Smooth muscle cell (in vitro differentiated cells): ENCODE data around the gene DNAJB8. TPM values are rescaled to one million over a fixed set of nuclear protein-coding genes. Genes with fewer than 3 reads are reported as not detected.

Source experiments
- DNase-seq: peaks from one replicate; lab custom pipeline; 2025; ENCODE audit not compliant: unreplicated experiment; lab: John Stamatoyannopoulos, UW
- H2AFZ ChIP-seq: fragments of 200-600 bp; sonication (generic); 2 replicates; pipeline ENCODE4 v1.6.0; 2016; ENCODE audit warnings: antibody characterized with exemption, low read depth, mild to moderate bottlenecking
- H3F3A ChIP-seq: fragments of 200-600 bp; sonication (generic); 2 replicates; pipeline ENCODE4 v1.6.0; 2017; ENCODE audit warnings: antibody characterized with exemption, low read depth
- H3K27ac ChIP-seq: fragments of 200-600 bp; sonication (generic); 2 replicates; pipeline ENCODE4 v1.5.1; 2016; ENCODE audit warnings: low read depth, mild to moderate bottlenecking
- H3K27me3 ChIP-seq: fragments of 200-600 bp; sonication (generic); 2 replicates; pipeline ENCODE4 v1.6.1; 2016; ENCODE audit warnings: low read depth, mild to moderate bottlenecking
- H3K36me3 ChIP-seq: fragments of 200-600 bp; sonication (generic); 2 replicates; pipeline ENCODE4 v1.5.1; 2016; ENCODE audit warnings: low read depth
- H3K4me1 ChIP-seq: fragments of 200-600 bp; sonication (generic); 2 replicates; pipeline ENCODE4 v1.5.1; 2016; ENCODE audit warnings: low read depth
- H3K4me2 ChIP-seq: fragments of 200-600 bp; sonication (generic); 2 replicates; pipeline ENCODE4 v1.6.0; 2016; ENCODE audit warnings: mild to moderate bottlenecking
- H3K4me3 ChIP-seq: fragments of 200-600 bp; sonication (generic); 2 replicates; pipeline ENCODE4 v1.5.1; 2016; ENCODE audit warnings: mild to moderate bottlenecking
- H3K79me2 ChIP-seq: fragments of 200-600 bp; sonication (generic); 2 replicates; pipeline ENCODE4 v1.6.0; 2016; ENCODE audit warnings: low read depth, mild to moderate bottlenecking
- H3K9ac ChIP-seq: fragments of 200-600 bp; sonication (generic); 2 replicates; pipeline ENCODE4 v1.6.0; 2016; ENCODE audit warnings: low read depth
- H3K9me3 ChIP-seq: fragments of 200-600 bp; sonication (generic); replicated peaks from 2 replicates; pipeline ENCODE4 v1.5.1; 2016; ENCODE audit warnings: low read depth
- H4K20me1 ChIP-seq: fragments of 200-600 bp; sonication (generic); 2 replicates; pipeline ENCODE4 v1.6.0; 2016; ENCODE audit warnings: low read depth
- WGBS: methylation state at CpG from one replicate; pipeline ENCODE4 v1.1.7; 2016; ENCODE audit warnings: low lambda C conversion rate; 5-methylcytosine and 5-hydroxymethylcytosine counted together
- polyA plus RNA-seq: library from polyadenylated mRNA; unstranded; fragments of >200 nt; fragmentation: Nextera tagmentation; extraction: Ambion mirVana; gene quantifications from 2 replicates; pipeline ENCODE4 v1.2.1, GENCODE V29; 2016
- total RNA-seq: library from RNA; depleted of rRNA; stranded (reverse); fragments of >200 nt; gene quantifications from 2 replicates; pipeline ENCODE4 v1.2.3, GENCODE V29; 2014
- TF ChIP-seq, protein P1 (sequence below): fragments of 200-600 bp; sonication (generic); IDR thresholded peaks from 2 replicates; pipeline ENCODE4 v1.5.1; 2017; ENCODE audit warnings: borderline replicate concordance, mild to moderate bottlenecking, antibody characterized with exemption; ENCODE audit not compliant: insufficient read depth, poor library complexity, severe bottlenecking

The DNAJB8 gene
- total and polyA plus RNA-seq, 2 experiments from 2014 or later, result not detected

DNA sequence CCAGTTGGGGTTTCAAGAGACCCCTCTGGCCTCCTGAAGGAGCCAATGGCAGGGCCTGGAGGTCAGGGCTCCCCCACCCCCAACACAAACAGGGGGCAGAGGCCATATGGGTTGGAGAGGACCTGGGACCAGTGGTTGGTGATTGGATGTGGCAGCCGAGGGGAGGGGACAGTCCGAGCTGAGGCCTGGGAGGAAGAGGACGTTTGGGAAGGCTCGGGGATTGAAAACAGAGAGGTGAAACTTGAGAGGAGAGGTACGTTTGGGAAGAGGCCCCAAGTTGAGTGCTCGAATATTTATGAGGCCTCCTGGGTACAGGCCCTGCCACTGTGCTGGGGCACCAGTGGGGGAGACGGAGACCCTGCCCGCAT lies 53.7 kb downstream of the DNAJB8 start:
- TF ChIP-seq, protein P1, sequence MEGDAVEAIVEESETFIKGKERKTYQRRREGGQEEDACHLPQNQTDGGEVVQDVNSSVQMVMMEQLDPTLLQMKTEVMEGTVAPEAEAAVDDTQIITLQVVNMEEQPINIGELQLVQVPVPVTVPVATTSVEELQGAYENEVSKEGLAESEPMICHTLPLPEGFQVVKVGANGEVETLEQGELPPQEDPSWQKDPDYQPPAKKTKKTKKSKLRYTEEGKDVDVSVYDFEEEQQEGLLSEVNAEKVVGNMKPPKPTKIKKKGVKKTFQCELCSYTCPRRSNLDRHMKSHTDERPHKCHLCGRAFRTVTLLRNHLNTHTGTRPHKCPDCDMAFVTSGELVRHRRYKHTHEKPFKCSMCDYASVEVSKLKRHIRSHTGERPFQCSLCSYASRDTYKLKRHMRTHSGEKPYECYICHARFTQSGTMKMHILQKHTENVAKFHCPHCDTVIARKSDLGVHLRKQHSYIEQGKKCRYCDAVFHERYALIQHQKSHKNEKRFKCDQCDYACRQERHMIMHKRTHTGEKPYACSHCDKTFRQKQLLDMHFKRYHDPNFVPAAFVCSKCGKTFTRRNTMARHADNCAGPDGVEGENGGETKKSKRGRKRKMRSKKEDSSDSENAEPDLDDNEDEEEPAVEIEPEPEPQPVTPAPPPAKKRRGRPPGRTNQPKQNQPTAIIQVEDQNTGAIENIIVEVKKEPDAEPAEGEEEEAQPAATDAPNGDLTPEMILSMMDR, result no peak
- no peak for DNase-seq
- Histone ChIP-seq H3K79me2 (no peaks in the 10 kb centered on the region), H3K4me3 (no peak overlapping the region), H3K9me3 (no peaks in the 10 kb centered on the region), H3K27ac (no peak overlapping the region), H3K9ac (no peak overlapping the region), H4K20me1 (no peaks in the 10 kb centered on the region), H2AFZ (no peak overlapping the region), H3K4me2 (no peak overlapping the region), H3K4me1 (no peaks in the 10 kb centered on the region), H3K27me3 (no peaks in the 10 kb centered on the region), H3F3A (no peaks in the 10 kb centered on the region), H3K36me3 (no peaks in the 10 kb centered on the region)
- WGBS, result 74% methylated on average over 8 of the region's 8 CpGs

Other genes with a start within 250 kb of the DNAJB8 start
- gene GATA2, start 26.3 kb upstream of the DNAJB8 start, total RNA-seq, result 3.2 and 5.8 TPM in 2 replicates
- 6.8 and 10.4 TPM in 2 replicates for gene GATA2, start 26.3 kb upstream of the DNAJB8 start, polyA plus RNA-seq
- 420 and 505 TPM in 2 replicates for gene RPN1, start 183.9 kb upstream of the DNAJB8 start, total RNA-seq
- gene RPN1, start 183.9 kb upstream of the DNAJB8 start, polyA plus RNA-seq, result 431 and 520 TPM in 2 replicates